ENCODE results near the gene PPAN.

DNA sequence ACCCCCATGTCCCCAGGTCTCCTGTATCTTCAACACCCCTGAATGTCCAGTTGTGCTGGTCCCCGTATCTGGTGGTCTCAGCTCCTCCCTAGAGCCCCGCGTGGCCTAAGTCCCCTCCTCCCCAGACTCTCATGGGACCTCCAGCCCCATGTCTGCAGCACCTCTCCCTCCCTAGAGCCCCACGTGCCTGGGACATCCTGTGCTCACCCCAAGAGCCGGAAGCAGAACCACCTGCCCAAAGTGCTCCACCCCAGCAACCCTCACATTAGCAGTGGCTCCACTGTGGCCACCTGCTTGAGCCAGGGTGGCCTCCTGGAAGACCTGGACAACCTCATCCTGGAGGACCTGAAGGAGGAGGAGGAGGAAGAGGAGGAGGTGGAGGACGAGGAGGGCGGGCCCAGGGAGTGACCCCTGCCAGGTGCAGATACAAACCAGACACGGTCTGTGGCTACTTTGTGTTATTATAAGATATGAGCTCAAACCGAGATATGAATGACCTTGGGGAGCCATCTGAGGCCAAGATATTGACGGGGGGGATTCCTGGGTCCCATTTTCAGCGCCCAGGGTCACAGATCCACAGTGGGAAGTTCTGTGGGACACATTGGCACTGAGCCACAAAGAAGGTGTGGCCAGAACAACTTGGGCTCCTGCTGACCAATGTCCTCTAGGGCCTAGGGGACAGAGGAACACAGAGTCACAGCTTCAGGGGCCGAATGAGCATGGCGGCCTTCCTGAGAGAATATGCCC lies 14.1 kb upstream of the PPAN start:
- TF ChIP-seq POLR2AphosphoS5 (IDR thresholded peaks at IDR 0.05; ENCODE audit: low read depth, low read length), result no peak
- TF ChIP-seq, protein P1, sequence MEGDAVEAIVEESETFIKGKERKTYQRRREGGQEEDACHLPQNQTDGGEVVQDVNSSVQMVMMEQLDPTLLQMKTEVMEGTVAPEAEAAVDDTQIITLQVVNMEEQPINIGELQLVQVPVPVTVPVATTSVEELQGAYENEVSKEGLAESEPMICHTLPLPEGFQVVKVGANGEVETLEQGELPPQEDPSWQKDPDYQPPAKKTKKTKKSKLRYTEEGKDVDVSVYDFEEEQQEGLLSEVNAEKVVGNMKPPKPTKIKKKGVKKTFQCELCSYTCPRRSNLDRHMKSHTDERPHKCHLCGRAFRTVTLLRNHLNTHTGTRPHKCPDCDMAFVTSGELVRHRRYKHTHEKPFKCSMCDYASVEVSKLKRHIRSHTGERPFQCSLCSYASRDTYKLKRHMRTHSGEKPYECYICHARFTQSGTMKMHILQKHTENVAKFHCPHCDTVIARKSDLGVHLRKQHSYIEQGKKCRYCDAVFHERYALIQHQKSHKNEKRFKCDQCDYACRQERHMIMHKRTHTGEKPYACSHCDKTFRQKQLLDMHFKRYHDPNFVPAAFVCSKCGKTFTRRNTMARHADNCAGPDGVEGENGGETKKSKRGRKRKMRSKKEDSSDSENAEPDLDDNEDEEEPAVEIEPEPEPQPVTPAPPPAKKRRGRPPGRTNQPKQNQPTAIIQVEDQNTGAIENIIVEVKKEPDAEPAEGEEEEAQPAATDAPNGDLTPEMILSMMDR (IDR thresholded peaks at IDR 0.05), result no peak
